ENCODE data around the gene TMEM259. TPM values are rescaled to one million over a fixed set of nuclear protein-coding genes. Genes with fewer than 3 reads are reported as not detected.

Gene TMEM259
- total and polyA plus RNA-seq, 9 of the 15 experiments (the other 6 are each of a cell fraction or from before 2014, with no cell fraction given) = 0.52 to 231 (median 63.6) TPM

GRCh38 chr19:984165-984967, 36.6 kb downstream of the TMEM259 start, which contains the start of gene WDR18 (continued):
- TF ChIP-seq ZNF140 (CRISPR knock-in tag; IDR thresholded peaks at IDR 0.05) = no peak
- 0 out of 2 replicates have a peak, but pooled peaks have one; percentile 46 for TF ChIP-seq TGIF2 (CRISPR knock-in tag; IDR thresholded peaks at IDR 0.05)
- no peak for TF ChIP-seq ZNF253 (CRISPR knock-in tag; conservative IDR thresholded peaks at IDR 0.05)
- TF ChIP-seq CEBPB (tag; IDR thresholded peaks at IDR 0.05) = no peak
- no peak for TF ChIP-seq ADNP (tag; IDR thresholded peaks at IDR 0.05)
- no peak for TF ChIP-seq ZNF589 (CRISPR knock-in tag; IDR thresholded peaks at IDR 0.05; ENCODE audit: low read depth)
- TF ChIP-seq, protein P1, sequence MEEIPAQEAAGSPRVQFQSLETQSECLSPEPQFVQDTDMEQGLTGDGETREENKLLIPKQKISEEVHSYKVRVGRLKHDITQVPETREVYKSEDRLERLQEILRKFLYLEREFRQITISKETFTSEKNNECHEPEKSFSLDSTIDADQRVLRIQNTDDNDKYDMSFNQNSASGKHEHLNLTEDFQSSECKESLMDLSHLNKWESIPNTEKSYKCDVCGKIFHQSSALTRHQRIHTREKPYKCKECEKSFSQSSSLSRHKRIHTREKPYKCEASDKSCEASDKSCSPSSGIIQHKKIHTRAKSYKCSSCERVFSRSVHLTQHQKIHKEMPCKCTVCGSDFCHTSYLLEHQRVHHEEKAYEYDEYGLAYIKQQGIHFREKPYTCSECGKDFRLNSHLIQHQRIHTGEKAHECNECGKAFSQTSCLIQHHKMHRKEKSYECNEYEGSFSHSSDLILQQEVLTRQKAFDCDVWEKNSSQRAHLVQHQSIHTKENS (CRISPR knock-in tag; IDR thresholded peaks at IDR 0.05) = no peak
- peak; percentile 65; the same call in 1 of the 2 replicates for TF ChIP-seq KHSRP (IDR thresholded peaks at IDR 0.05)
- TF ChIP-seq KDM1A (IDR thresholded peaks at IDR 0.05) = no peak
- TF ChIP-seq MTA1 (IDR thresholded peaks at IDR 0.05; ENCODE audit: borderline replicate concordance) = peak; percentile 97
- TF ChIP-seq THAP12 (CRISPR knock-in tag; IDR thresholded peaks at IDR 0.05) = no peak
- TF ChIP-seq ARID4B (CRISPR knock-in tag; IDR thresholded peaks at IDR 0.05) = peak; percentile 100
- TF ChIP-seq C11orf30 (IDR thresholded peaks at IDR 0.05; ENCODE audit: low read depth) = peak; percentile 99
- peak; percentile 98 for TF ChIP-seq RBBP5 (IDR thresholded peaks at IDR 0.05; ENCODE audit: borderline replicate concordance, insufficient read depth, low read length, poor library complexity, severe bottlenecking)
- TF ChIP-seq HNRNPH1 (optimal IDR thresholded peaks at IDR 0.05; ENCODE audit: low read depth, low read length) = no peak
